Lung (tissue), 12 donors: ENCODE data around the gene AP1AR. TPM values are rescaled to one million over a fixed set of nuclear protein-coding genes. Genes with fewer than 3 reads are reported as not detected.
A peak's percentile ranks its signal among the peaks of the same experiment; 100 is the strongest.

Experiments
- ATAC-seq: fragments of 200-7000 bp; cut with Tn5 transposase; one replicate; pipeline ENCODE4 v1.9.1; 2020; ENCODE audit warnings: moderate number of reproducible peaks; ENCODE audit not compliant: insufficient read depth, low FRiP score
- DNase-seq, 3 donors: peaks; one replicate each; pipeline ENCODE4 v3.0.0-alpha.2; 2013 to 2017
- H3K27ac ChIP-seq, 2 donors: one replicate each; pipeline ENCODE4 v1.5.1; 2013; ENCODE audit warnings: mild to moderate bottlenecking in 2 of 2, moderate library complexity in 2 of 2, control low read depth in 1 of 2, inconsistent platforms in 1 of 2, low read depth in 1 of 2, low read length in 1 of 2
- H3K27me3 ChIP-seq, 3 donors: one replicate each; pipeline ENCODE4 v1.5.1; 2013; ENCODE audit warnings: low read length in 2 of 3; ENCODE audit not compliant: control insufficient read depth in 3 of 3, insufficient read depth in 3 of 3
- H3K36me3 ChIP-seq, 4 donors: one replicate each; pipeline ENCODE4 v1.5.1; 2013; ENCODE audit warnings: low read length in 4 of 4, mild to moderate bottlenecking in 1 of 4, moderate library complexity in 1 of 4; ENCODE audit not compliant: control insufficient read depth in 4 of 4, insufficient read depth in 4 of 4
- H3K4me1 ChIP-seq, 5 donors: one replicate each; pipeline ENCODE4 v1.5.1; 2013; ENCODE audit warnings: low read length in 5 of 5, mild to moderate bottlenecking in 2 of 5, moderate library complexity in 1 of 5; ENCODE audit not compliant: control insufficient read depth in 5 of 5, insufficient read depth in 5 of 5
- H3K4me3 ChIP-seq: one replicate; pipeline ENCODE4 v1.5.1; 2013; ENCODE audit warnings: mild to moderate bottlenecking, control low read depth, moderate library complexity
- H3K9ac ChIP-seq, 2 donors: one replicate each; pipeline ENCODE4 v1.5.1; 2013; ENCODE audit warnings: low read length in 2 of 2, control low read depth in 1 of 2; ENCODE audit not compliant: insufficient read depth in 1 of 2
- H3K9me3 ChIP-seq, 4 donors: one replicate each; pipeline ENCODE4 v1.5.1; 2013; ENCODE audit warnings: low read length in 3 of 4, mild to moderate bottlenecking in 1 of 4, moderate library complexity in 1 of 4; ENCODE audit not compliant: control insufficient read depth in 4 of 4, insufficient read depth in 3 of 4
- CTCF ChIP-seq: IDR thresholded peaks from 2 replicates; pipeline ENCODE4 v1.5.1; 2012; ENCODE audit warnings: mild to moderate bottlenecking; ENCODE audit errors: control extremely low read depth, extremely low read depth
- WGBS, 2 donors: extraction: QIAGEN DNeasy Blood & Tissue Kit; methylation state at CpG; one replicate each; pipeline ENCODE4 v1.1.7; 2013; 5-methylcytosine and 5-hydroxymethylcytosine counted together
- polyA plus RNA-seq, 2 donors: library from polyadenylated mRNA; stranded (reverse); fragments of 200-250 nt; gene quantifications; one replicate each; pipeline ENCODE4 v1.2.1, GENCODE V29; 2013
- total RNA-seq, 2 donors: library from RNA; depleted of rRNA in 1 of 2; stranded (reverse); fragments of >200 nt in 1 of 2; gene quantifications; one replicate each; pipeline ENCODE4 v1.2.1, GENCODE V29; 2014 to 2021
- donor health status: control.
- donor health status: control.
- donor health status: Bipolar disorder and iron deficiency.
- donor health status: healthy.
- donor health status: DM: yes; HTN: yes; CAD: no.

Gene AP1AR
- total and polyA plus RNA-seq, 4 donors, result 12.8 to 25.7 (median 19.2) TPM

GRCh38 chr4:112184438-112184837, 47.1 kb upstream of the AP1AR start:
- TF ChIP-seq CTCF, result no peak
- Histone ChIP-seq H3K36me3 (peaks cover 0 to 9% (median 1%) of the 10 kb centered on the region in 4 donors), H3K27me3 (no peaks in the 10 kb centered on the region), H3K27ac (no peak overlapping the region), H3K4me3 (no peak overlapping the region), H3K9me3 (no peaks in the 10 kb centered on the region), H3K4me1 (no peaks in the 10 kb centered on the region), H3K9ac (no peak overlapping the region)
- ATAC-seq, result no peak
- WGBS, 2 donors, result 97 to 100% methylated on average over 1 of the region's 1 CpG
- DNase-seq, result no peak

GRCh38 chr4:112185334-112185733, 46.3 kb upstream of the AP1AR start:
- ATAC-seq (no peak), DNase-seq (no peak)
- Histone ChIP-seq H3K27me3 (no peaks in the 10 kb centered on the region), H3K36me3 (peaks cover 0 to 9% (median 1%) of the 10 kb centered on the region in 4 donors), H3K4me3 (no peak overlapping the region), H3K9ac (no peak overlapping the region), H3K4me1 (no peaks in the 10 kb centered on the region), H3K9me3 (no peaks in the 10 kb centered on the region), H3K27ac (no peak overlapping the region)
- no peak for TF ChIP-seq CTCF
- WGBS, 2 donors, result 94% methylated on average over 2 of the region's 2 CpGs

- ATAC-seq (no peak), DNase-seq (peak in 2 of 3 donors; percentile 2 to 8)
- no peak for TF ChIP-seq CTCF
- H3K36me3 ChIP-seq, result peaks cover 0 to 11% (median 1%) of the 10 kb centered on the region in 4 donors
- H3K9me3 ChIP-seq, result no peaks in the 10 kb centered on the region
- no peak overlapping the region for H3K9ac ChIP-seq
- H3K27me3 ChIP-seq, result no peaks in the 10 kb centered on the region
- H3K4me1 ChIP-seq, result no peaks in the 10 kb centered on the region
- H3K27ac ChIP-seq, result no peak overlapping the region
- WGBS, 2 donors, result 32 to 54% methylated on average over 8 of the region's 8 CpGs
- no peak overlapping the region for H3K4me3 ChIP-seq
These were observed 45.6 kb upstream of the AP1AR start for GRCh38 chr4:112185740-112186670.
